ENCODE data around the gene SLC25A42.
"Not testable (repeated sequence)": the region's sequence is repeated elsewhere in the genome, so short reads cannot be mapped to it uniquely, and the experiment has no call there.

SLC25A42 gene, protein sequence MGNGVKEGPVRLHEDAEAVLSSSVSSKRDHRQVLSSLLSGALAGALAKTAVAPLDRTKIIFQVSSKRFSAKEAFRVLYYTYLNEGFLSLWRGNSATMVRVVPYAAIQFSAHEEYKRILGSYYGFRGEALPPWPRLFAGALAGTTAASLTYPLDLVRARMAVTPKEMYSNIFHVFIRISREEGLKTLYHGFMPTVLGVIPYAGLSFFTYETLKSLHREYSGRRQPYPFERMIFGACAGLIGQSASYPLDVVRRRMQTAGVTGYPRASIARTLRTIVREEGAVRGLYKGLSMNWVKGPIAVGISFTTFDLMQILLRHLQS

DNA sequence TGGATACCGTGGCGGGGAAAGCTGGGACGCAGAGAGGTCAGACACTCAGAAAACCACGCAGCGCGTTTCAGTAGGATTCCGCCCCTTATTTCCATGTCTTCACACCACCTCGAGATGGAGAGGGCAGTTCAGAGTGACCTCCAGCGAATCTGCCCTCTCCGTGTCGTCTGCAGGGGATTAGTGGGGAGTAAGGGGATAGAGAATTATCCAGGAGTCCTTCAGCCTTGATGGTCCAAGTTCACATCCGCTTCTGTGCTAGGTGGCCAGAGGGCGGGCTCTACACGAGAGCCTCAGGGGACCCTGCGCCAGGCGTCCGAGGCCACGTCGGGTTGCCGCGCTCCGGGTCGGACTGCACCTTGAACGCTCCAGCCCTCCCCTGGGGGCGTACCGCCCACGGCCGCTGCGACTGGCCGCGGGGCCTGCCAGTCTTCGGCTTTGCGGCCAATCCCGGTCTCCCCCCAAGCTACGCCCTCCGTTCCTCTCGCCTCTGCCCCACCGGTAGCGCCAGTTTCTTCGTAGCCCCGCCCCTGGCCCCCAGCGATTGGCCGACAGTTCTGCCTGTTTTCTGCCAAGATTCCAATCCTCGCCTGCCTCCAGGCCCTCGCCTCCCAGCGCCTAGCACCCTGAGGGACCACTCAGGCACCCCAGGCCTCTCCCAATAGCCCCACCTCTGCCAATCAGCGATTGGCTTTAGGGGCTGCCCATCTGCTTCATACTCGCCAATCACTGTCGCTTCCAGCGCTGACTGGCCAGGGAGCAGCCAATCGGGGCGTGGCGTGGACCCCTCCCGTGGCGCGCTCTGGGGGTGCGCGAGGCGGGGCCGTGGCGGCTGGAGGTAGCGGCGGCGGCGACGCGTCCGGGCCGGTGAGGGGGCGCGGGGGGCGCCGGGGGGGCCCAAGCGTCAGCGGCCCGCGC, at the start of gene SLC25A42:
Gene SLC25A42 (plus strand): TSS at position 812 of the 915 bp plus-strand sequence. CDS start 32,131 bp downstream, outside the sequence.
- H3K4me3 ChIP-seq (ENCODE audit: low read depth, low read length), result peak within 1 kb of the TSS; percentile 62
- peak within 1 kb of the TSS; percentile 17 for H3K27ac ChIP-seq
- H3K36me3 ChIP-seq (ENCODE audit: control insufficient read depth, insufficient read depth, low read length), result no peaks in the 10 kb centered on the region
- H3K79me2 ChIP-seq, result no peaks in the 10 kb centered on the region
- H3K27me3 ChIP-seq (ENCODE audit: control insufficient read depth, insufficient read depth, low read length), result no peaks in the 10 kb centered on the region
- H3K9me3 ChIP-seq (ENCODE audit: control insufficient read depth, low read length), result no peaks in the 10 kb centered on the region
- no peak within 1 kb of the TSS for H3K9ac ChIP-seq
- peak within 1 kb of the TSS; percentile 67 for H3K4me2 ChIP-seq (ENCODE audit: low read length)
- TF ChIP-seq, protein P1, sequence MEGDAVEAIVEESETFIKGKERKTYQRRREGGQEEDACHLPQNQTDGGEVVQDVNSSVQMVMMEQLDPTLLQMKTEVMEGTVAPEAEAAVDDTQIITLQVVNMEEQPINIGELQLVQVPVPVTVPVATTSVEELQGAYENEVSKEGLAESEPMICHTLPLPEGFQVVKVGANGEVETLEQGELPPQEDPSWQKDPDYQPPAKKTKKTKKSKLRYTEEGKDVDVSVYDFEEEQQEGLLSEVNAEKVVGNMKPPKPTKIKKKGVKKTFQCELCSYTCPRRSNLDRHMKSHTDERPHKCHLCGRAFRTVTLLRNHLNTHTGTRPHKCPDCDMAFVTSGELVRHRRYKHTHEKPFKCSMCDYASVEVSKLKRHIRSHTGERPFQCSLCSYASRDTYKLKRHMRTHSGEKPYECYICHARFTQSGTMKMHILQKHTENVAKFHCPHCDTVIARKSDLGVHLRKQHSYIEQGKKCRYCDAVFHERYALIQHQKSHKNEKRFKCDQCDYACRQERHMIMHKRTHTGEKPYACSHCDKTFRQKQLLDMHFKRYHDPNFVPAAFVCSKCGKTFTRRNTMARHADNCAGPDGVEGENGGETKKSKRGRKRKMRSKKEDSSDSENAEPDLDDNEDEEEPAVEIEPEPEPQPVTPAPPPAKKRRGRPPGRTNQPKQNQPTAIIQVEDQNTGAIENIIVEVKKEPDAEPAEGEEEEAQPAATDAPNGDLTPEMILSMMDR (IDR thresholded peaks at IDR 0.05), result no peak
- peak within 1 kb of the TSS; percentile 67 for H2AFZ ChIP-seq
- H3K4me1 ChIP-seq, result peaks cover 8% of the 10 kb centered on the region

- TF ChIP-seq, protein P1 (IDR thresholded peaks at IDR 0.05), result no peak
- Histone ChIP-seq H3K9me3 (ENCODE audit: control insufficient read depth, low read length) (no peaks in the 10 kb centered on the region), H3K27me3 (ENCODE audit: control insufficient read depth, insufficient read depth, low read length) (no peaks in the 10 kb centered on the region), H3K4me3 (ENCODE audit: low read depth, low read length) (no peak overlapping the region), H3K27ac (no peak overlapping the region), H3K79me2 (peaks cover 28% of the 10 kb centered on the region), H3K4me2 (ENCODE audit: low read length) (no peak overlapping the region), H2AFZ (no peak overlapping the region), H3K4me1 (no peaks in the 10 kb centered on the region), H3K9ac (no peak overlapping the region), H3K36me3 (ENCODE audit: control insufficient read depth, insufficient read depth, low read length) (no peaks in the 10 kb centered on the region)
These were observed 42.7 kb upstream of the SLC25A42 start for GRCh38 chr19:19021115-19021514.

GRCh38 chr19:19022380-19022961, 41.3 kb upstream of the SLC25A42 start:
- H3K4me2 ChIP-seq (ENCODE audit: low read length), result no peak overlapping the region
- no peak overlapping the region for H3K27ac ChIP-seq
- no peaks in the 10 kb centered on the region for H3K9me3 ChIP-seq (ENCODE audit: control insufficient read depth, low read length)
- peaks cover 14% of the 10 kb centered on the region for H3K79me2 ChIP-seq
- TF ChIP-seq, protein P1 (IDR thresholded peaks at IDR 0.05), result no peak
- no peak overlapping the region for H2AFZ ChIP-seq
- no peaks in the 10 kb centered on the region for H3K27me3 ChIP-seq (ENCODE audit: control insufficient read depth, insufficient read depth, low read length)
- no peak overlapping the region for H3K9ac ChIP-seq
- no peaks in the 10 kb centered on the region for H3K4me1 ChIP-seq
- no peaks in the 10 kb centered on the region for H3K36me3 ChIP-seq (ENCODE audit: control insufficient read depth, insufficient read depth, low read length)
- no peak overlapping the region for H3K4me3 ChIP-seq (ENCODE audit: low read depth, low read length)

DNA sequence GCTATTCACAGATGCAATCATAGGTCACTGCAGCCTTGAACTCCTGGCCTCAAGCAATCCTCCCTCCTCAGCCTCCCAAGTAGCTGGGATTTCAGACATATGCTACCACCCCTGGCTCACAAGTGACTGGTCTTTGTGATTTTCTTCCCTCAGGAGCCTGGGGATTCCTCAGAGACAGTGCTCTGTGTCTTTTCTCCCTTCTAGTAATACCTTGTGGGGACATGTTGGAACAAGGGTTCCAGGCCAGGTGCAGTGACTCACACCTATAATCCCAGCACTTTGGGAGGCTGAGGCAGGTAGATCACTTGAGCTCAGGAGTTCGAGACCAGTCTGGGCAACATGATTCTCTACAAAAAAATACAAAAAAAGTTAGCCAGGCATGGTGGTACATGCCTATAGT, 40.4 kb upstream of the SLC25A42 start:
- not testable (repeated sequence) for H2AFZ ChIP-seq; H3K27ac ChIP-seq; H3K9ac ChIP-seq; H3K36me3 ChIP-seq (ENCODE audit: control insufficient read depth, insufficient read depth, low read length); H3K9me3 ChIP-seq (ENCODE audit: control insufficient read depth, low read length); H3K4me2 ChIP-seq (ENCODE audit: low read length); H3K4me3 ChIP-seq (ENCODE audit: low read depth, low read length); H3K4me1 ChIP-seq; H3K27me3 ChIP-seq (ENCODE audit: control insufficient read depth, insufficient read depth, low read length)
- peaks cover 13% of the 10 kb centered on the region for H3K79me2 ChIP-seq

- H3K27me3 ChIP-seq (ENCODE audit: control insufficient read depth, insufficient read depth, low read length), result no peaks in the 10 kb centered on the region
- no peak overlapping the region for H3K9ac ChIP-seq
- TF ChIP-seq, protein P1 (IDR thresholded peaks at IDR 0.05), result no peak
- no peaks in the 10 kb centered on the region for H3K4me1 ChIP-seq
- no peaks in the 10 kb centered on the region for H3K9me3 ChIP-seq (ENCODE audit: control insufficient read depth, low read length)
- H2AFZ ChIP-seq, result no peak overlapping the region
- no peaks in the 10 kb centered on the region for H3K36me3 ChIP-seq (ENCODE audit: control insufficient read depth, insufficient read depth, low read length)
- no peak overlapping the region for H3K4me2 ChIP-seq (ENCODE audit: low read length)
- H3K27ac ChIP-seq, result no peak overlapping the region
- H3K4me3 ChIP-seq (ENCODE audit: low read depth, low read length), result no peak overlapping the region
- H3K79me2 ChIP-seq, result peaks cover 20% of the 10 kb centered on the region
These were observed 37.9 kb upstream of the SLC25A42 start for GRCh38 chr19:19025861-19026260.

All from parathyroid adenoma (tissue), 2 donors.